GM19035 (cell line): ENCODE data around the gene KIF19.
A peak's percentile ranks its signal among the peaks of the same experiment; 100 is the strongest.

ENCODE experiments used
- ATAC-seq: cut with Tn5 transposase; IDR thresholded peaks from one replicate; pipeline ENCODE4 v1.9.1; 2021; ENCODE audit not compliant: unreplicated experiment

The KIF19 gene

DNA sequence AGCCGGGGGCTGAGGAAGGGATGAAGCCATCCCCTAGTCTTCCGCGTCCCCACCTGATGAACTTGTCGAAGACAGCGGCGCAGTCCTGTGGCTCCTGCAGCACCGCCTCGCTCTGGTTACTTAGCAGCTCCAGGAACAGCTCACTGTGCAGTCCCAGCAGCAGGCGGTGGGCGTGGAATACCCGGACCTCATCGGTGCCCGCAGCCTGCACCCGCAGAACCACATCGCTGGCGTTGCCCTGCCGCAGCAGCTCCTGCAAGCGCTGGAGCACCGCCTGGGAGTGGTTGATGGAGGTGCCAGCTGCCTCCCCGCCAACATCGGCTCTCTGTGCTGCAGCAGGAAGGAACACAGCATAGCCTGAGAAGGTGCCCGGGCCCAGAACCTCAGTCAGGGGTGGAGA, 33.9 kb downstream of the KIF19 start:
- no peak for ATAC-seq

DNA sequence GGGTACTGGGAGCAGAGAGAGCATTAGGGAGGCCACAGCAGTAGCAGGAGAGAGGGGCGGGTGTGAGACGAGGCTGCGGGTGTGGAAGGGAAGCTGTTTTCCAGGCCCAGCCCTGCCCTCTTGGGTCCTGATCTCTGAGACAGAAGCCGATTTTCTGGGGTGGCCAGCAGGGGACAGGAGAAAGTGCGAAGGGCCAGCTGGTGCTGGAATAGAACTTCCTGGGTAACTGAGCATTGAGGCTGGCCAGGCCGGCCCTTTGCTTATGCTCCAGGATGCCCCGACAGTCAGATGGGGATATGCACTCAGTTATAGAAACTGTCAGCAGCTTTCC, 34.8 kb downstream of the KIF19 start:
- no peak for ATAC-seq

DNA sequence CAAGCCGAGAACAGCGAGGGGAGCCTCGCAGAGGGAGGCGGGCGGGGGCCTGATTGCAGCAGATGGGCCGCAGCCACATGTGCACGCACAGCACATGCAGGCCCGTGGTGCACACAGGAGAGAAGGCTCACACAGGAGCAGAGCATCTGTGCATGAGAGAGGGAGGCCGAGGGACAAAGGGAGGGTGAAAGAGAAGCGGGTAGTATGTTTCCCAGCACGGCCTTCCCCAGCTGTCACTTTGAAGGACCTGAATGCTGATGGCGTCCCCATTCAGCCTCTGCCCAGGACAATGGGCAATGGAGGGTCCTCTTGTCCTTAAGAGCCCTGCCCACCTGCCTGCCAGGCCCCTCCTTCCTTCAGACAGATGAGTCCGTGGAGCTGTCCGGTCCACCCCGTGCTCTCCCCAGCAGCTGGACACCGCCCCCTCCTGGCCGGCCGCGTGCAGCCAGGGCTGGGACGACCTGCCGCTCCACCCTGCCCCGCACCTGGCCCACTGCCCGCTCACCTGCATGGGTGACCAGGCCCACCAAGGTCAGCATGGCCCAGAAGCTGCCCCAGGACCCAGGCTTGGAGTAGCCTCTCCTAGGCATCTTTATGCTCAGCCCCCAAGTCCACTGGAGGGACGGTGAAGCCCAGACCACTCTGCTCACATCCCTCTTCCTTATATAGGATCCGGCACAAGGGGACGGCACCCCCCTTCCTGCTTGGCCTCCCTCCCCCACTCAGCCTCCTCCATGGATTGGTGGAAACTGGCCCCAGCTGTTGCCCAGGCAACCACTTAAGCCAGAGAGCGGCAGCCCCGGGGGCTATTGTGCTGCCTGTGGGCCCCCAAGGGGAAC, 35.4 kb downstream of the KIF19 start, which contains the start of gene BTBD17:
TSS of gene BTBD17 (minus strand) at position 639 of the 839 bp plus-strand sequence. CDS start at position 590, 49 bp downstream.
- no peak for ATAC-seq

DNA sequence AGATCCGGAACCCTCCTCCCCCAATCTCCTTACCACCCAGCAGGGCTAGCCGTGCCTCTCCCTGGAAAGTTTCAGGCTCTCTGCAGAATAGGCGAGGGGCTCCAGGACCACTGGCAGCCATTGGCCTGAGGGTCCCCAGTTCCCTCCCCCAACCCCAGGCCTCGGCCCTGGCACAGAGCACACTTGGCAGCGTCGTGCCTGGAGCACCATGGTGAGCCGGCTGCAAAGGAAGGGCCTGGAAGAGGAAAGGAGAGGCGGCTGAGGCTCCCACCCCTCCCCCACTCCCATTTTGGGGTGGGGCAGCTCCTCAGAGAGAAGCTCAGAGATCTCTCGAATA, 36.0 kb downstream of the KIF19 start:
- no peak for ATAC-seq

DNA sequence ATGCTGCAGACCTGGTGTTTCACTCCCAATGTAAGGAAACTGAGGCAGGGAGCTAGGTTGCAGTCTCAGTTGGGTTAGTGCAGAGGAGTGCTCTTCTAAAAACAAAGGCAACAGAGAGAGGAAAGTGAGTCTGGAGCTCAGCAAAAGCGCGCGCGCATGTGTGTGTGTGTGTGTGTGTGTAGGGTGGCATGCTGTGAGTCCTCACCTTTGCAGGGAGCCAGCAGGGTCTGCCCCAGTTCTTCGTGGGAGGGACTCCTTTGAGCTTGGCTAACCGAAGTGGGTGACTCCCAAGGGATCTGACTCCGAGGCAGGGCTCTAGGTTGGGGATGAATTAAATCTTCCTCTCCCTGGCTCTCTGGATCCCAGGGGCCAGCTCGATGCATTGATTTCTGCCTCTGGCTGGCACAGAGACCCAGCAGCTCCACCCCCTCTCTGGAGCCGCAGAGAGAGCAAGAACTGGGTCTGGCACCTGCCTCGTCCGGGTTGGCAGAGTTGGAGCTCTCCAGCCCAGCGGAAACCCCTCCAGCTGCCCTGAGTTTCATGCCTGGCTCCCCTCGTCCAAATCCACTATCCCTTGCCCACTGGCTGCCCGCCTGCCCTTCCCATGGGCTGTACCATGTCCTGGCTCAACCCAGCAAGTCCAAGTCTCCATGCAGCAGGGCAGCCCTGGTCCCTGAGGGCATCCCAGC, 36.9 kb downstream of the KIF19 start:
- no peak for ATAC-seq

DNA sequence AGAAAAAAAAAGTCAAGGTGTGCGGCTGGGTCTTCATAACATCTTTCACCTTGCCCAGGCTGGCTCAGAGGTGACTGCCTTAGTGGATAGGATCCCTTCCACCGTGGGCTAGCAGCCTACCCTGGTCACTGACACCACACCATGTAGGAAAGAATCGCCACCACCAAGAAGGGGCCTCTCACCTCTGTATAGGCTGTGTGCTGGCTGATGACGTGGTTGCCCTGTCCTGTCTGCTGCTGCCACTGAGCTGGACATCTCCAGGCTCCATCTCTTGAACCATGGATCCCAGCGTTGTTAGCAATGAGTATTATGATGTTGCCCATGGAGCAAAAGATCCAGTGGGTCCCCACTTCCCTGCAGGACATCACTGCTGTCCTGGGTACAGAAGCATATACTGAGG, 41.2 kb downstream of the KIF19 start, which contains the start of gene GPR142:
TSS of gene GPR142 (plus strand) at position 301 of the 400 bp plus-strand sequence. CDS start 2,035 bp downstream, outside the sequence.
- no peak for ATAC-seq

DNA sequence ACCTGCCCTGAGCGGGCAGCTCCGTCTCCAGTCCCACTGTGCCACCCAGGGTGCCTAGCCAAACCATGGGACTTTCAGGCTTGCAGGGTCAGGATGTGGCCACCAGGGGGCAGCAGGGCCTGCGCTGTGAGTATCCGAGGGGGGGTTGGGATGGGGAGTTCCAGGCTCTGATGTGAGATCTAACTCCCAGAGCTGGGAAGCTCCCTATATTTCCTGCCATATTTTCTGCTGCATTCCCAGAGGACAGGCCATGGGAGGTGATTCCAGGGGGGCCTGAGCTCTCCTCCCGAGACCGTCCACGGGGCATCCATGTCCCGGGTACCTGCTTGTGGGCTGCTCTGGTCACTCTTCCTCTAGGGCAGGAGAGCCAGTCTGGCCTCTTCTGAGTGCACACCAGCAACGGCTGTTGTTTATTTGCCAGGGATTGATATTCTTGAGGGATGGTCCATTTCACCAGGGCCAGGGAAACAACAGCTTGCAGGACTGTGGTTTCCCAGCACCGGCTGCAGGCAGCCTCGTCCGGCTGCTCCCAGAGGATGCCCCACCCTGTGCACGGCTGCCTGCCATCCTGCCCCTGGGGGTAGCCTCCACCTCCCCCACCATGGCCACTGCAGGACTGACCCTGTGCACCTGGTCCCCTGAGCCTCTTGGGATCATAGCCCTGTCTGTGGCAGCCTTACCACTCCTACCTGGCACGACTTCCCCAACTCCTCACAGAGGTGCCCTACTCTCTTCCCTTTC, 42.5 kb downstream of the KIF19 start:
- no peak for ATAC-seq

DNA sequence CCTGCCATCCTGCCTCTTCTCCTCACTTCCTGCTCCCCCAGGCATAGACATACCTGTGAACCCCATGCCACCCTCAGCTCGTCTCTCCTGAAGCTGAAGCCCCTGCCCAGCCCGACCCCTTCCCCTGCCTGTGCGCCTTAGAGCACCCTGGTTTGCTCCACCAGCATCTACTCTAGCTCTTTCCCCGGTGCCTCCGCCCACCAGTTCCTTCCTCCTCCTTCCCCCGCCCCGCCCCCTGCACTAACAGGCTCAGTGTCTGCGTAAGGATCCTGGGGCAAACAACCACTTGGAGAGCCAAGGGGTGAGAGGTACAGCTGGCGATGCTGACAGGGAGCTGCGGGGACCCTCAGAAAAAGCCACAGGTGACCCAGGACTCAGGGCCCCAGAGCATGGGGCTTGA, 43.2 kb downstream of the KIF19 start:
- ATAC-seq = no peak

DNA sequence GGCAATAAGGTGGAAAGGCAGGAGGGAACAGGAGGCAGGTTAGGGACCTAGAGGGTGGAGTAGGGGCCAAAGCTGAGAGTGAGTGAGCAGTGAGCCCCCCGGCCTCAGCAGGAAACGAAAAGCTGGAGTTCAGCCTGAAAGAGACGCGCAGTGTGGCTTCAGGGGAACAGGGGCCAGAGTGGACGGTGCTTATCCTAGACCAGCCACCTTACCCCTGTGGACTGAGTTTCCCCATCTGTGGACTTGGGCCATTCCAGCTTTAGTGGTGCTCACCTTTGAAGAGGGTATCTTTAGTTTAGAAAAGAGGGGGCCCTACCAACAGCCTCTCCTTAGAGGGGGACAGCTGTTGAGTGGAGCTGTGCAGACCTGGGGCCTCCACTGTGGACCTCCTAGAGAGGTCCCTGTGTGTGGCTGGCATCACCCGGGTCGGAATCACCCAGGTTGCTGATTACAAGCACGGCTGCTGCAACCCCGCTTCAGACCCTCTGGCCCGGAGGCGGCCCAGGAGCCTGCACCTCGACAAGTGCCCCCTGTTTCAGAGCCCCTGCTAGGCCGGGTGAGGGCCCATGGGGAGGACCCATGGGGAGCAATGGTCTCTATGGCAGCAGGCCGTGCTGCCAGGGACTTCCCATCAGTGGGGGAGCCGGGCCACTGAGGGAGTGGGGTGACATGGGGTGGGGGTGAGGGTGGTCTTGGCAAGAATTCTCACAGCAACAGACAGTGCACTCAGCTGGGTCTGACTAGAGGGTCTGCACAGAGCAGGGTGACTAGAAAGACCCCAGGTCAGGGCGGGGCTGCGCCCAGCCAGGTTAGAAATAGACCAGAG, 43.9 kb downstream of the KIF19 start:
- ATAC-seq = no peak

DNA sequence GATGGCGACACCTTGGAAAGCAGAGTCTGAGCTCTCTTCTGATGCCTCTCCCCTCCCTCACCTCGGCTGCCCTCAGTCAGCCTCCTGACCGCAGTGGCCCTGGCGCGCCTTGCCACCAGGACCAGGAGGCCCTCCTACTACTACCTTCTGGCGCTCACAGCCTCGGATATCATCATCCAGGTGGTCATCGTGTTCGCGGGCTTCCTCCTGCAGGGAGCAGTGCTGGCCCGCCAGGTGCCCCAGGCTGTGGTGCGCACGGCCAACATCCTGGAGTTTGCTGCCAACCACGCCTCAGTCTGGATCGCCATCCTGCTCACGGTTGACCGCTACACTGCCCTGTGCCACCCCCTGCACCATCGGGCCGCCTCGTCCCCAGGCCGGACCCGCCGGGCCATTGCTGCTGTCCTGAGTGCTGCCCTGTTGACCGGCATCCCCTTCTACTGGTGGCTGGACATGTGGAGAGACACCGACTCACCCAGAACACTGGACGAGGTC, 45.7 kb downstream of the KIF19 start:
- no peak for ATAC-seq

DNA sequence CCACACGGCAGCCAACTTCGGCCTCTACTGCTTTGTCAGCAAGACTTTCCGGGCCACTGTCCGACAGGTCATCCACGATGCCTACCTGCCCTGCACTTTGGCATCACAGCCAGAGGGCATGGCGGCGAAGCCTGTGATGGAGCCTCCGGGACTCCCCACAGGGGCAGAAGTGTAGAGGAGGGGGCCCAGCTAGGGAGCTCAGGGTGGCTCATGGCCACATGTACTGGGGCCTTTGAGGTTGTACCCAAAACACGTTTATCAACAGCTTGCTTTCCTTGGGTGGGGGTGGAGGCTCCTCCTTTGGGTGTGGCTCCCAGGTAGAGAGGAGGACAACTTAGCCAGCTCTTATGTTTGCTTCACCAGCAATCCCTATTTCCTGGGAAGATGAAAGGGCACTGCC, 46.4 kb downstream of the KIF19 start:
- ATAC-seq = no peak

DNA sequence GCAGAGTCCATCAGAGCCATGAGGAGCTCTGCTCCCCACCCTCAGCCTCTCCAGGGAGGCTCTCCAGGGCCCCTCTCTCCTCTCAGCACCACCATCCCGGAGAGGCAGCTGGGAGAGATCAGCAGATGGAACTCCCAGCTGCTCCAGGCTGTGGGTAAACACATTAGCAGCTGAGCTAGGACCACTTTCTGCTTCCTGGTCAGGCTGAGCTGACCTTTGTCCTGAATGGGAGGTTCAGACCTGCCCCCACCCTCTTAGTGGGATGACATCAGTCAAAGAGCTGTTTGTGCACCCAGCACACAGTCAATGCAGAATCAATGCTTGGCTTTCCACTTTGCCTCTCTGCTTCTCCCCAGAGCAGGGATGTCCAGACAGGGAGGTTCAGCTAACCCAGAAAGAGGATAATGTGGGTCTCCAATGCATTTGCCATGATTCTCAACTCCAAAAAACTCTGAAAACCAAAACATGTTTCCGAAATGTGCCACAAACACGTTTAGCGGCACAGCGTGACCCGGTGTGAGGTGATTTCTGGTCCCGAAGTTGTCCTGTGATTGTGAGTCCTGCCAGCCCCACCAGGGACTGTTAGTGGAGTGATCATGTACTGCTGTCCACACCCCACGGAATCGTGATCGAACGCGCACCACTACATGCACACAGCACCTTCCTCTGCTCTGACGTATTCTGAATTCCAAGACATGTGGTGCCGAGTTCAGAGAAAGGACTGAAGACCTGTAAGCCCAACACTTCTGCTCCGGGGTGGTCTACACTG, 48.0 kb downstream of the KIF19 start:
- no peak for ATAC-seq

DNA sequence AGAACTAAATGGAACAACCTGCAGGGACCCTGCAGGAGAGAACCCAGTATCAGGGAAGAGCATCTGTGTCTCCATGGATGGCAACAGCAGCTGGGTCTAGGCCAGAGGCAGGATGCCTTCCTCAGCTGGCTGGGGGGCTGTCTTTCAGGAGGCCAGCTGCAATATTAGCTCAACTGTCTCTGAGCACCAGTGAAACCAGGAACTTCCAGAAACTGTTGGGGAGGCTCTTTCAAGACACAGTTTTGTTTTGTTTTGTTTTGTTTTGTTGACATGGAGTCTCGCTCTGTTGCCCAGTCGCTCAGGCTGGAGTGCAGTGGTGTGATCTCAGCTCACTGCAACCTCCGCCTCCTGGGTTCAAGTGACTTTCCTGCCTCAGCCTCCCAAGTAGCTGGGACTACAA, 48.8 kb downstream of the KIF19 start:
- ATAC-seq = no peak

DNA sequence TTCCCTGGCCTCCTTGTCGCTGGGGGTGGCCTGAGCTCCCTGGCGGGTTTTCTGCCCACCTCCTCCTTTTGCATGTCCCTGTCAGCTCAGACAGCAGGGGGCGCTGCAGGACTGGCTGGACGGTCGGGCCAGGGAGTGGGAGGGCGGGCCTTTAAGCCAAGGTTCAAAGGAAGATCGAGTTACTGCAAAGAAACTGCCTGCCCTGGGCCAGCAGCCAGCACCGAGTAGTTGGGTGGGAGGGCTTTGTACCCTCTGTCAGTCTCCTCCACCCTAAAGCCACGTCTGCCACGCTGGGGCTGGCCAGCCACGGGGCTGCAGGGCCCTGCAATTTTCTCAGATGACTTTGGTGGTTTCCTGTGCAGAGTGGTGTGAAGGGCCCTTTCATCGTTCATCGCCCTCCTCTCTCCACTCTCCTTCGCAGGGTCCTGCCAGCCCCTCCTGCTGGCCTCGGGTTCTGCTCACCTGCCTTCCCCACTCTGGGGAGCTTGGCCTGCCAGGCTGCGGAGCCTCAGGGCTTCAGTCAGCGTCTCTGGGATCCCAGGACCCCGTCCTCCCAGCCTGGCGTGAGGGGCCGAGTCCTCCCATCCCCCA, 53.6 kb downstream of the KIF19 start:
- peak; percentile 59 for ATAC-seq

DNA sequence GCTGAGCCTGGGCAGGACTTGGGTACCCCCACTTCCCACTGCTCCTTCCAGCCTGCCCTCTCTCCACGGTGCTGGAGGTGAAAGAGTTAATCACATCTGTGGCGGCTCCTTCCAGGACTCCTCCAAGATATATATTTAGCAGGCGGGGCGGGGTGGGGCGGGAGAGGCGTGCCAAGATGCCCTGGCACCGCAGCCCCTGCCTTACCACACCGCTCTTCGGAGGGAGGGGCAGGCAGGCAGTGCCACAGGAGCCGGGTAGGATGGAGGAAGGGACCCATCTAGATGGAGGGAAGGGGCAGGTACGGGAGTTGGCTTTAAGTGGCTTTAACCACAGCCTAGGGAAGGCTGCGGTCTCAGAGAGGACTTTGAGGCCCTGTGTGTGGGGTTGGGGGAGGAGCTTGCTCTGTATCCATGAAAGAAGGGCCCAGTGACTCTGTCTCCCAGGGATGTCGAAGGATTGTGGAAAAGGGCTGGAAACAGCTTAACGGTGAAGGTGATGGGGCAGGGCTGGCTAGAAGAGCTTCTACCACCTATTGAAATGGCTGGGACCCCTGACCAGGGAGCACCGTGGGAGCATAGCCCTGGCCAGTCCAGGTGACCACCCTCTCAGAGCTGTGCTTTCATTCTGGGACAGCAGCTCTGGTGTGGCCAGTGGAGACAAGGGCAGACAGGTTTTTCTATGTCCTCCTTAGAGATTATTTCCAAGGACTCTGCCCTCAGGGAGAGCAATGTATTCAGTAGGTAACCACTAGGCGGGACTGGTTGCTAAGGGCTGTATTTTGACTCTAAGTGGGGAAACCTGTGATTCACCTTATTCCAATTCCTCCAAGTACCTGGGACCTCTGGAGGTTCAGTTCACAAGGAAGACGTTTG, 54.3 kb downstream of the KIF19 start:
- ATAC-seq = no peak

DNA sequence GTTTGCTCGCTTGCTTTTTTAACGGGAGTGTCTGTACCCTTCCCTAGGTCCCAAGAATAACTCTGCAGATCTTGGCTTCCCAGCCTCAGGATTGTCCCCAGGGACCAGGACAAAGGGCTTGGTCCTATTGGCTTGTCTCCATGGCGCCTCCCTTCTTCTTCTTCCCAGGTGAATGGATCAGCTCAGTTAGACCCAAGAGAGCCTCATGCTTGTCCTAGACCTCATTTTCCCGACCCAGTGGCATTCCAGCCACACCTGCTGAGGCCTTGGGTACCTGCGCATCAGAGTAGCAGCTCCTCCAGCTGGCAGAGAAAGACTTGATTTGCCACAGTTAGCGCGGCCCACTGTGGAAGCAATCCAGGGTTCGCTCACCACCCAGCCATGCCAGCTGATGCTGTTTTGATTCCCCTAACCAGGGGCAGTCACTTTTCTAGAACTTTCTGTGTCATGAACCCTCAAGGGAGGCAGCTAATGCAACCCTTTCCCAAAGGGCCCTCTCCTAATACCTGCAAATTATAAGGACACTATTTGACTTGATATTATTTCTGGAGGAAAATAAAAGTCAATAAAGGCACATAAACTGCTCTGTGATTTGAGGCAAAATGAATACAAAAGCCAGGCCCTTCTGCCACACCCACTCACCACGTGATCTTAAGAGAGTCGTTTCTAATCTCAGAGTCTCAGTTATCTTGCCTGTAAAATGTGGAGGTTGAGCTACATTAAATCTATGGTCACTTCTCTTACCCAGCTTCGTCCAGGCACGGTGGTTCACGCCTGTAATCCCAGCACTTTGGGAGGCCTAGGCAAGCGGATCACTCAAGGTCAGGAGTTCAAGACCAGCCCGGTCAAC, 55.2 kb downstream of the KIF19 start:
- no peak for ATAC-seq

DNA sequence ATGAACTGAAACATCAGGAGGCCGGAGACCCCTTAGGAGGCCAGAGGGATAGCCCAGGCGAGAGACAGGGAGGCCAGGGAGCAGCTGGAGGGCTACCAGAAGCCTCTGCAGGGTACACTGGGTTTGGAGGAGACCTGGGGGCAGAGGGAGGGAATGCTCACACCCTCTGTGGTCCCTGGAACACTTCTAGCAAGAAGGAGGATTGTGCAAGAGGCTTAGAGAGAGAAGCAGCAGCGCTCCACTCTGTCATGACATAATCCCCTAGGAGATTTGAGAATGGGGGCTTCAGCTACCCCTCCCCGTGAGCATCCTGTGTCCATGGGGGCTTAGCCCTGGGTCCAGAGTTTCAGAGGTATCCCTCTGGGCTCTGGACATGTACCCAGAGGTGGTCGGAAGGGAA, 57.1 kb downstream of the KIF19 start:
- no peak for ATAC-seq

DNA sequence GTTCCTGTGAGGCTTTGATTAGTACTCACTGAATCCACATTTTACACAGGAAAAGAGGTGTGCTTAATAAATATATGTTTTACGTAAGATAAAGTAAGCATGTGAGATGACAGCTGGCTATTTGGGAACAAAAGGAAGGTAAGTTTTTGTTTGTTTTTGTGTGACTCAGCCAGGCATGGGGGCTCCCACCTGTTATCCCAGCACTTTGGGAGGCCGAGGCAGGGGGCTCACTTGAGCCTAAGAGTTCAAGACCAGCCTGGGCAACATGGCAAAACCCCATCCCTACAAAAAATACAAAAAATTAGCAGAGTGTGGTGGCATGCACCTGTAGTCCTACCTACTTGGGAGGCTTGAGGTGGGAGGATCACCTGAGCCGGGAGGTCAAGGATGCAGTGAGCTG, 59.2 kb downstream of the KIF19 start:
- ATAC-seq = no peak
